ENCODE measurements around the gene ABCC10. TPM values are rescaled to one million over a fixed set of nuclear protein-coding genes. Genes with fewer than 3 reads are reported as not detected.
"Not testable (repeated sequence)": the region's sequence is repeated elsewhere in the genome, so short reads cannot be mapped to it uniquely, and the experiment has no call there.

The ABCC10 gene, protein sequence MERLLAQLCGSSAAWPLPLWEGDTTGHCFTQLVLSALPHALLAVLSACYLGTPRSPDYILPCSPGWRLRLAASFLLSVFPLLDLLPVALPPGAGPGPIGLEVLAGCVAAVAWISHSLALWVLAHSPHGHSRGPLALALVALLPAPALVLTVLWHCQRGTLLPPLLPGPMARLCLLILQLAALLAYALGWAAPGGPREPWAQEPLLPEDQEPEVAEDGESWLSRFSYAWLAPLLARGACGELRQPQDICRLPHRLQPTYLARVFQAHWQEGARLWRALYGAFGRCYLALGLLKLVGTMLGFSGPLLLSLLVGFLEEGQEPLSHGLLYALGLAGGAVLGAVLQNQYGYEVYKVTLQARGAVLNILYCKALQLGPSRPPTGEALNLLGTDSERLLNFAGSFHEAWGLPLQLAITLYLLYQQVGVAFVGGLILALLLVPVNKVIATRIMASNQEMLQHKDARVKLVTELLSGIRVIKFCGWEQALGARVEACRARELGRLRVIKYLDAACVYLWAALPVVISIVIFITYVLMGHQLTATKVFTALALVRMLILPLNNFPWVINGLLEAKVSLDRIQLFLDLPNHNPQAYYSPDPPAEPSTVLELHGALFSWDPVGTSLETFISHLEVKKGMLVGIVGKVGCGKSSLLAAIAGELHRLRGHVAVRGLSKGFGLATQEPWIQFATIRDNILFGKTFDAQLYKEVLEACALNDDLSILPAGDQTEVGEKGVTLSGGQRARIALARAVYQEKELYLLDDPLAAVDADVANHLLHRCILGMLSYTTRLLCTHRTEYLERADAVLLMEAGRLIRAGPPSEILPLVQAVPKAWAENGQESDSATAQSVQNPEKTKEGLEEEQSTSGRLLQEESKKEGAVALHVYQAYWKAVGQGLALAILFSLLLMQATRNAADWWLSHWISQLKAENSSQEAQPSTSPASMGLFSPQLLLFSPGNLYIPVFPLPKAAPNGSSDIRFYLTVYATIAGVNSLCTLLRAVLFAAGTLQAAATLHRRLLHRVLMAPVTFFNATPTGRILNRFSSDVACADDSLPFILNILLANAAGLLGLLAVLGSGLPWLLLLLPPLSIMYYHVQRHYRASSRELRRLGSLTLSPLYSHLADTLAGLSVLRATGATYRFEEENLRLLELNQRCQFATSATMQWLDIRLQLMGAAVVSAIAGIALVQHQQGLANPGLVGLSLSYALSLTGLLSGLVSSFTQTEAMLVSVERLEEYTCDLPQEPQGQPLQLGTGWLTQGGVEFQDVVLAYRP (N-terminal part only)
- total RNA-seq = 10 to 100 TPM; 18.0 to 38.1 TPM

DNA sequence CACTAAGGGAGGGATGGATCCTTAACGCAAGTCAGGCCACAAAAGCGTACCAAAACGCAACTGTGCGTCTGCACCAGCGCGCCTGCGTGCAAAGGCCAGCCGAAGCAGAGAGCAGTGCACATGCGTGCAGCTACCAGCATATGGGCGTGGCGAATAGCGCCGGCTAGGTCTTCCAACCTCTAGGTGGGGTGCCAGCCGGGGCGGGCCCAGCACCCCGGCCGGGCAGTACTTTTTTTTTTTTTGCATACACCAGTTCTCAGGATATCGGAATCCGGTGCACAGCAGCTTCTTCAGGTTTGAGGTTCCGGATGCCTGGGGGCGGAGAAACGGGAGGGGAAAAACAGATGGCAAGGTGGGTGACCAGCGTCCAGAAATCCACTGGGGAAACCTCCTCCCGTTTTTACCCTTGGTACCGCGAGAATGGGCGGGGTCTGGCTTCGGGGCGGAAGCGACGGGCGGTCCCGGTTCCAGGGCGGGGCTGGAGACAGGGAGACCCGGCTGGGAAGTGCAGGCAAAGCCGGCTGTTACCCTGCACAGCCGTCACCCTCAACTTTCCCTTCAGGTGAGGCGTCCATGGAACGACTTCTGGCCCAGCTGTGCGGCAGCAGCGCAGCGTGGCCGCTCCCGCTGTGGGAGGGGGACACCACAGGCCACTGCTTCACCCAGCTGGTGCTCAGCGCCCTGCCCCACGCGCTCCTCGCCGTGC, at the start of gene ABCC10:
Gene ABCC10 (plus strand): TSS at position 136 of the 706 bp plus-strand sequence. CDS start 438 bp downstream, at position 574.
- H3K4me3 ChIP-seq = peak within 1 kb of the TSS; percentile 51 to 69
- peaks cover 3% of the 10 kb centered on the region for H3K4me1 ChIP-seq (replicated peaks)
- intact Hi-C loops (cut with DNase I) = loop anchor here (1.0 kb wide), 1 partner anchor 58 kb away; the partner anchor contains the start of gene ZNF318
- H3K9me3 ChIP-seq = no peaks in the 10 kb centered on the region
- DNase-seq (ENCODE audit: low spot score) = peak; percentile 92
- under 1% methylated on average over 39 of the region's 49 CpGs for WGBS
- no peaks in the 10 kb centered on the region for H3K36me3 ChIP-seq
- peak; percentile 93 for TF ChIP-seq POLR2AphosphoS5 (IDR thresholded peaks at IDR 0.05)
- peak; percentile 19 to 64 (median 36) for TF ChIP-seq CTCF (IDR thresholded peaks at IDR 0.05)
- TF ChIP-seq POLR2A (IDR thresholded peaks at IDR 0.05) = peak; percentile 73
- H3K27me3 ChIP-seq (replicated peaks; ENCODE audit: insufficient read depth) = no peaks in the 10 kb centered on the region
- H3K27ac ChIP-seq = peak within 1 kb of the TSS; percentile 75 to 77

DNA sequence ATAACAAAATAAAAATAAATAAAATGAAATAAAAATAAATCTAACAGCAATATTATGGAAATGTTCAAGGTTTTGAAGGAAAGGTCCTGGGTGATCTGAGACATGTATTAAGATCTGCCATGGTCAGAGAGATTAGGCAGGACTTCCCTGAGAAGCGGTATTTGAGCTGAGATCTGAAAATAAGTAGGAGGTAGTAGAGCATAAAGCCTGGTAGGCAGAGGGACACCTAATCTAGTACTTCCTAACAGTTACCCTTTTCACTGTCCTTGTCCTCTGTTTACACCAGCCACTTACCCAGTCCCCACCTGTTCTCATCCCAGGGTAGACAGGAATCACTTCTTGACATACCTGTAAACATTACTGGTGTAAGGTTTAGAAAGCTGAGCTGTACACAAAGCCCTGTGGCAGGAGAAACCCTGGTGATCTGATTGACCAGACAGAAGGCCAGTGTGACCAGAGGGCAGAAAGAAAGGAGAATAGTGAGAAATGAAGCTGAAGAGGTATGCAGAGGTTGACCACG, 49.6 kb upstream of the ABCC10 start:
- no peak overlapping the region for H3K27ac ChIP-seq
- 87% methylated on average over 2 of the region's 2 CpGs for WGBS
- DNase-seq (ENCODE audit: low spot score) = no peak
- no peak overlapping the region for H3K4me3 ChIP-seq
- H3K9me3 ChIP-seq = no peaks in the 10 kb centered on the region
- no peaks in the 10 kb centered on the region for H3K27me3 ChIP-seq (replicated peaks; ENCODE audit: insufficient read depth)
- no peaks in the 10 kb centered on the region for H3K4me1 ChIP-seq (replicated peaks)
- TF ChIP-seq POLR2AphosphoS5 (IDR thresholded peaks at IDR 0.05) (no peak), POLR2A (IDR thresholded peaks at IDR 0.05) (no peak), CTCF (IDR thresholded peaks at IDR 0.05) (no peak)
- no peaks in the 10 kb centered on the region for H3K36me3 ChIP-seq
- intact Hi-C loops (cut with DNase I) = no loop called here

DNA sequence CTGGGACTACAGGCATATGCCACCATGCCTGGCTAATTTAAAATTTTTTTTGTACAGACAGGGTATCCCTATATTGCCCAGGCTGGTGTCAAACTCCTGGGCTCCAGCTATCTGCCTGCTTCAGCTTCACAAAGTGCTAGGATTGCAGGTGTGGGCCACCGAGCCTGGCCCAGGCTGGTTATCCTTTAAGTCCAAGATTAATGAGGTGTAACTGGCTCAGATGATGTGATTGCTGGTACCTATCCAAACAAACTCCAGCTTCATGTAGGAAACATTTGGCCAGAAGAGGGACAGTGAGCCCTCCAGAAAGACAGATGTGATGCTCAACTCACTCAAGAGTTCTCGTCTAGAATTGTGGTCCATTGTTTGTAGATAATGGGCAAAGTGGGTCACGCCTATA, 48.7 kb upstream of the ABCC10 start:
- Histone ChIP-seq H3K36me3 (no peaks in the 10 kb centered on the region), H3K4me1 (replicated peaks) (no peaks in the 10 kb centered on the region), H3K27me3 (replicated peaks; ENCODE audit: insufficient read depth) (no peaks in the 10 kb centered on the region), H3K9me3 (no peaks in the 10 kb centered on the region), H3K4me3 (no peak overlapping the region), H3K27ac (no peak overlapping the region)
- DNase-seq (ENCODE audit: low spot score) = no peak
- no peak for TF ChIP-seq POLR2A (IDR thresholded peaks at IDR 0.05)
- WGBS = 53% methylated on average over 3 of the region's 3 CpGs
- intact Hi-C loops (cut with DNase I) = no loop called here

- H3K9me3 ChIP-seq; H3K36me3 ChIP-seq; H3K27ac ChIP-seq; H3K4me1 ChIP-seq (replicated peaks); intact Hi-C loops (cut with DNase I); H3K4me3 ChIP-seq; H3K27me3 ChIP-seq (replicated peaks; ENCODE audit: insufficient read depth); DNase-seq (ENCODE audit: low spot score): not testable (repeated sequence)
- WGBS = 86% methylated on average over 9 of the region's 9 CpGs
These were observed 46.5 kb upstream of the ABCC10 start for GRCh38 chr6:43380858-43381257.

- no peak for DNase-seq (ENCODE audit: low spot score)
- Histone ChIP-seq H3K4me3 (no peak overlapping the region), H3K4me1 (replicated peaks) (no peaks in the 10 kb centered on the region), H3K27ac (no peak overlapping the region), H3K36me3 (no peaks in the 10 kb centered on the region), H3K27me3 (replicated peaks; ENCODE audit: insufficient read depth) (no peaks in the 10 kb centered on the region), H3K9me3 (no peaks in the 10 kb centered on the region)
- intact Hi-C loops (cut with DNase I) = no loop called here
- no peak for TF ChIP-seq CTCF (IDR thresholded peaks at IDR 0.05)
- TF ChIP-seq POLR2AphosphoS5 (IDR thresholded peaks at IDR 0.05) = no peak
- TF ChIP-seq POLR2A (IDR thresholded peaks at IDR 0.05) = no peak
- WGBS = 75% methylated on average over 6 of the region's 6 CpGs
These were observed 44.2 kb upstream of the ABCC10 start for GRCh38 chr6:43383021-43383667.
